HG03103 (cell line): Measurements from ENCODE around the gene COQ10A.
"Not testable (repeated sequence)": the region's sequence is repeated elsewhere in the genome, so short reads cannot be mapped to it uniquely, and the experiment has no call there.

Experiments
- ATAC-seq: cut with Tn5 transposase; IDR thresholded peaks from one replicate; pipeline ENCODE4 v1.9.1; 2021; ENCODE audit warnings: low read depth; ENCODE audit not compliant: unreplicated experiment

Gene COQ10A

DNA sequence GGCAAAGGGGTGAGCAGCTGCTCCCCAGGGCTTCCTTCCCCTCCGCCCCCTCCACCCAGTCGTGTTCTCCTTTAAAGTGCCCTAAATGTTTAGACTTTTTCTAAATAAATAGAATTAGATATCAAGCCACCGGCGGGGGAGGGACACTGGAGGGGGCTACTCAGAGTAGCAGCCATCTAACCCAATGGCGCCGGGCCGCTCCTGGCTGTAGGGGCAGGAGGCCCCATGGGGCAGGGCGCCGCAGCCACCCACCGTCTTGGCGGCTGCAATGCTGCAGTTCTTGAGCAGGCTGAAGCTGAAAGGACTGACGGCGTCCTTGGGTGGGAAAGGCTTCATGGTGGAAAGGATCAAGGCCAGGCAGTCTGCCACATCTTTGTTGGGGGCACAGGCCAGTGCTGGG lies 23.8 kb upstream of the COQ10A start:
- no peak for ATAC-seq

DNA sequence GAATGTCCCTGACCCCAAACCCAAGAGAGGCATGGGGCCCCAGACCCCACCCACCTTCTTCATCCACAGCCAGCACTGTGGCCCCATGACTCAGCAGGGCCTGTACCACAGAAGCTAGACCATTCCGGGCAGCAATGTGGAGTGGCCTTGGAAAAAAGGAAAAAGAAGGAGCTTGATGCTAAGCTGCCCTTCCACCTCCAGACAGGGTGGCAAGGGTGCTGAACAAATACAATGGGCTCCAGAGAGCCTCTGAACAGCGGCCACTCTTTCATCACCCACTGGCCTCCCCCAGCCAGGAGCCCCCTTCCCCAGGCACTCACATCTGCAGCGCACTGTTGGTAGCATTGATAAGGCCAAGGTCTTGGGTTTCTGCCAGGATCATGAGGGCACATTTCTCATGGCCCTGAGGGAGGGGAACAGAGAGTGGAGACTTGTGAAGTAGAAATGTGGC lies 23.0 kb upstream of the COQ10A start:
- no peak for ATAC-seq

GRCh38 chr12:56244494-56244893 lies 22.2 kb upstream of the COQ10A start:
- ATAC-seq, result no peak

DNA sequence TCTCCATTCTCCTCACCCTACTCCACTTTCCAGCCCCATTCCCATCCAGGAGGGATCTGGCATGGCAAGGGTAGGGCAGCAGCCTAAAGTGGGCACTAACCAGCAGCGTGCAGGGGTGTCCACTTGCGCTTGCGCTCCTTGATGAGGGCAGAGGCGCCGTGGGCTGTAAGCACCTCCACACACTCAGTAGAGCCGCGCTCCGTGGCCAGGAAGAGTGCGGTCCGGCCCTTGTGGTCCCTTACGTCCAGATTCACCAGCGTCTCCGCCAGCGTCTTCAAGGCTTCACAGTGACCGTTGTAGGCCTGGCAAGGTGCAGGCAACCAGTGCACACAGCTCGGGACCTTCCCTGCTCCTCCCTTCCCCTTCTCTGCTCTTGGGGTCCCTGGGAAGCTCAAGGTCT lies 18.8 kb upstream of the COQ10A start:
- no peak for ATAC-seq

- no peak for ATAC-seq
Observed at GRCh38 chr12:56248711-56249110, 18.0 kb upstream of the COQ10A start.

DNA sequence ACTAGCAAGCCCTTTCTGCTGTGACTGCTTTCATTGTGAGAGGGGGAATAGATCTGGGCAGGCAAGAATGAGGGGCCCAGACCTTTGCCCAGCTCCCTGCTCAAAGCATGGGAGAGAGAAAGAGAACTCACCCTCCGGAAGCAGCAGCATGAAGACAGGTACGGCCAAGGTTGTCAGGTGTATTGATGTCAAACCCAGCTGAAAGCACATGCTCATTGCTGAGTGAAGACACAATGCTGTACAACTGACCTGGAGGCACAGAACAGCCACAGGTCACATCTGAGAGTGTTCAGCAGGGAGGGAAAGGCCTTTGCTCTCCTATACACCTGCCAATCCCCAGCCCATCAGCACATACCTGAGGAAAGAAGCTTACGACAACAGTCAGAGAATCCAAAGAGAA lies 14.1 kb upstream of the COQ10A start:
- ATAC-seq, result no peak

DNA sequence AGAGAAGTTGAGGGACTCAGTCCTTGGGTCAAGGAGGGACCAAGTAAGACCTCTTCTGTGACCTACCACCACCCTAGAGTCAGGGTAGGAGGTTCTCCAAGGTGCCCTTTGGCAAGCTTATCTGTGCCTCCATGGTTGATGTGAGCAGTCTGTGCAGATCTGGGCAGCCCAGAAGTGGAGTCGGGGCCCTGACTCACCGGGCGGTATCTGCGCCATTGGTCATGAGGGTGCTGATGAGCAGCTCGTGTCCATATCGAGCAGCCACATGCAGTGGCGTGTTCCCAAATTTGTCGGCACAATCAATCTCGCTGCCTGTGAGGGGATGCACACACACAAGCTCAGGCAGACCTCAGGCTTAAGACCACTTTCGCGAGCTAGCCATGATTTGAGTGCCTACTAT lies 13.7 kb upstream of the COQ10A start:
- ATAC-seq, result no peak

GRCh38 chr12:56255671-56256070 lies 11.1 kb upstream of the COQ10A start:
- no peak for ATAC-seq

GRCh38 chr12:56256326-56256960 lies 10.3 kb upstream of the COQ10A start:
- ATAC-seq, result no peak

DNA sequence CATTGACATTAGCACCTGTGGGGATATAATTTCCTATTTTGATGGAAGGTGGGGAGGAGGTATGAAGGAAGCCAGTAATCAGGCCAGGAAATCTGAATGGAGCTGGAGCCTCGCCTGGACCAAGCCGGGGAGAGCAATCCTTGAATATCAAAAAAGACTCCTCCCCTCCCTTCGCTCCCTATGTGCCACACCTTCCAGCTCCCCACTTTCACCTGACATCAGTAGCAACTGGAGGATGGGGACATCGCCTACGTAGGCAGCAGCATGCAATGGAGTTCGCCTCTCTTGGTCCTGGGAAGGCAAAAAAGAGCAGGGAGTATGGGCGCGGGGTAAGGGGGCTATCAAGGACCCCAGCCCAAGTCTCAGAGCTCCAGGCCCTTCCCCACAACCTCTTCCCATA lies 9.7 kb upstream of the COQ10A start:
- ATAC-seq, result no peak

GRCh38 chr12:56257491-56258067 lies 9.2 kb upstream of the COQ10A start:
- ATAC-seq, result no peak

DNA sequence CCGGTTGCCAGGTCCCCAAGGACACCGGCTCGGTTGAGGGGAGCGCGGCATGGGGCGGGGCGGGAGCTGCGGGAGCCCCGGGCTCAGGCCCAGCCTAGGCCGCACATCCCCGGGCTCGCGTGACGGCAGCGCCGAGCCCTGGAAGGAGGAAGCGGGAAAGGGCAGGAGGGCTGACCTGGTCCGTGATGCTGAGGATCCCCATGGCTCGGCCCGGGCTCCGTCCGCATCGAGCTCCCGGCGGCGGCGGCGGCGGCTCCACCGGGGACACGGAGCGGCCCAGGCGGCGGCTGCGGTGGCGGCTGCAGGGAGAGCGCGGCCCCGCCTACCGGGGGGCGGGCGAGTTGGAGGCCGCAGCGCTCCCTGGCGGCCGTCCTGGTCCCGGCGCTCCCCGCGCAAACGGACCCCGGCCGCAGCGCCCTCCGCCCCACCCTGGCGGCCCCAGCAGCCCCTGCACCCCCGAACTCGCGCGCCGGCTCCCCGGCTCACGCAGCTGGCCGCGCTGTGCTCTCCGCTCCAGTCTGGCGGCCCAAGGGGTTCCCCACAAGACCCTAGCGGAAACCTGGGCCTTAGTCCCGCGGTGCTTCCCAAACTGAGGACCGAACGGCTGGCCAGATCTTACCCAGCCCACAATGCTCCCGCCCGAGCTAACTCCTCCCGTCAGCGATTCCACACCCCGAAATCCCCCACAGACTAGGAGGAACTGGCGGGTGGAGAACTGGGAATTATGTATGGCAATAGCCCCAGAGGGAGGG lies 8.5 kb upstream of the COQ10A start, which contains the start of gene ANKRD52:
ANKRD52 (minus strand) TSS at position 317 of the 752 bp plus-strand sequence; CDS start at position 202, 115 bp downstream.
- peak; percentile 85 for ATAC-seq

DNA sequence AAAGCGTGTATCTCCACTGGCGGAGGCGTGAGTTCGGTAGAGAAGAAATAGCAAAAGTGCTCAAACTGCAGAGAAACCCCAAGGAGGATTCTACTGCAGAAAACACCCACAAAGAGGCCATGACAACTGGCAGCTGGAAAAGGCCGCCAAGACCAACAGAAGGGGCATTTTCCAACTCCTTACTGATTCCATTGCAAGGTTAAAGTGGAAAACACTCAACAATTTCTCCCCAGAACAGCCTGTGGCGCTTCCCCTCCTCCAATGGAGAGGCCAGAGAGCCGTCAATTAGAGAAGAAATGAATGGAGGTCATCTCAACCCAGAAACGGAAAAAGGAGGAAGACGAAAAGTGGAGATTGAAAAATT lies 7.9 kb upstream of the COQ10A start:
- no peak for ATAC-seq

DNA sequence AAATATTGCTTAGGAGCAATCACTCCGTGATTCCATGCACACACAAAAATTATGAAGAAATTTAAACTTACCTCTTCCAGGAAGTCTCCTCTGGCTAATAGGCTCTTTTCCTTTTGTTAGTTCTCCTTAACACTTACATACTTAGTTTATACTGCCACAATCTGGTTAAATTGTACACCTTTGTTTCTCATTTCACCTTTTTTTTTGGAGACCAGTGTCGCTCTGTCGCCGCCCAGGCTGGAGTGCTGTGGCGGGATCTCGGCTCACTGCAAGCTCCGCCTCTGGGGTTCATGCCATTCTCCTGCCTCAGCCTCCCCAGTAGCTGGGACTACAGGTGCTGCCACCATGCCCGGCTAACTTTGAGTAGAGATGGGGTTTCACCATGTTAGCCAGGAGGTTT lies 6.4 kb upstream of the COQ10A start:
- no peak for ATAC-seq

DNA sequence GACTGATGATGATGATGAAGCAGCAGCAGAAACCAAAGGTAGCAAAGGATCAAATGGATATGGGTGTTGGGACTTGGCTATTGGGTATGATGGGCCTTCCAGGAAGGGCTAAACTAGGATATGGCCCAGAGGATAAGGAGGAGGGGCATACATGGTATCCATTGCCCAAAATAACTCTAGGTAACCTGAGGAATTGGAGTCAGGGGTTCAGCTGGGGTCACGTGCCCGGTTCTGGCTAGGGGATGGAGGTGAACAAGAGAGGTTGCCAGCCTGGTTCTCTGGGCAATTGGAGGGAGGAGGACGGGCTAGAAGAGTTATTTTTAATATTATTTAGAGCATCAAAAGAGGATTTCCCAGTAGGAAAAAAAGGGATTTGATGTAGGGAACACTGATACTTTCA lies 5.8 kb upstream of the COQ10A start:
- no peak for ATAC-seq

GRCh38 chr12:56261503-56262232 lies 5.1 kb upstream of the COQ10A start:
- no peak for ATAC-seq

DNA sequence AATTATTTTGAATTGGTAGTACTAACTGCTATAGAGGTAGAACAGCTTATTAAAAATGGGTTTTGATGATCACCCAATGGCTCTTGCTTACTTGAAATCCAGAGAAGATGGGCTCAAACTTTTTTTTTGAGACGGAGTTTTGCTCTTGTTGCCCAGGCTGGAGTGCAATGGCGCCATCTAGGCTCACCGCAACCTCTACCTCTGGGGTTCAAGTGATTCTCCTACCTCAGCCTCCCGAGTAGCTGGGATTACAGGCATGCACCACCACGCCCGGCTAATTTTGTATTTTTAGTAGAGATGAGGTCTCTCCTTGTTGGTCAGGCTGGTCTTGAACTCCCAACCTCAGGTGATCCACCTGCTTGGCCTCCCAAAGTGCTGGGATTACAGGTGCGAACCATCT lies 3.8 kb upstream of the COQ10A start:
- not testable (repeated sequence) for ATAC-seq

DNA sequence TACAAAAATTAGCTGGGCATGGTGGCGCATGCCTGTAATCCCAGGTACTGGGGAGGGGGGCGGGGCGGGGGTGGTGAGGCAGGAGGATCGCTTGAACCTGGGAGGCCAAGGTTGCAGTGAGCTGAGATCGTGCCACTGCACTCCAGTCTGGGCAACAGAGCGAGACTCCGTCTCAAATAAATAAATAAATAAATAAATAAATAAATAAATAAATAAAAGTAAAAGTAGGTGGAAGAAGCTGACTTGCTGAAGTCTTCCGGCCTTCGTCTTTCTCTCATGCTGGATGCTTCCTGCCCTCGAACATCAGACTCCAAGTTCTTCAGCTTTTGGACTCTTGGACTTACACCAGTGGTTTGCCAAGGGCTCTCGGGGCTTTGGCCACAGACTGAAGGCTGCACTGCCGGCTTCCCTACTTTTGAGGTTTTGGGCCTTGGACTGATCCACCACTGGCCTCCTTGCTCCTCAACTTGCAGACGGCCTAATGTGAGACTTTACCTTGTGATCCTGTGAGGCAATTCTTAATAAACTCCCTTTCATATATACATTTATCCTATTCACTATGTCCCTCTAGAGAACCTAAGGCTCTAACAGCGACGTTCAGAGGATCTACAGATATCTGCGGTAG lies 562 bp upstream of the COQ10A start:
- ATAC-seq, result not testable (repeated sequence)

DNA sequence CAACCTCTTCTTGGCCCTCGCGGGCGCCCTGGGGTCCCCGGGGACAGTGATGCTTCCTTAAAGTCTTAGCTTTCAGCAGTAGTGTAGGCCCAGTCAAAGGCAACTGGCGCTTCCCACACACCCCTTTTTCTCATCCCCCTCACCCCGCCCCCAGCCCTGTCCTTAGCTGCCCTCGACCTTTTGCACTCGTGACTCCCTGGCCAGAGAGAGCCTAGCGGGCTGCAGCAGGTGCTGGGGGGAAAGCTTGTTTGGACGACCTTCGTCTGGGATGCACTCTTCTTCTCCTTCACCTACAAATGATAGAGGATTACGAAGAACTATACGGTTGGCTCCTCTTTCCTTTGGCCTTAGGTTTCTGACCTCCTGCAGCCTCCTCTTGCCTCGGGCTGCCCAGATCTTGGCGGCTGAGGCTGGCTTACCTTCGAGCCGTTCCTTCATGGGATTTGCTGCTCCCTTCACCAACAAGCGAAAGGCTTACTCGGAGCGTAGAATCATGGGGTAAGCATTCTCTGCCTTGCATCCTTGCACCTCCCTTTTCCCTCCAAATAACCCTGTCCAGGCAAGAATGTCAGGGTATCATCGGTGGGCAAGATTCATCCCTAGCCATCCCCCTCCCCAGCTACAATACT lies 815 bp downstream of the COQ10A start:
- peak; percentile 12 for ATAC-seq

DNA sequence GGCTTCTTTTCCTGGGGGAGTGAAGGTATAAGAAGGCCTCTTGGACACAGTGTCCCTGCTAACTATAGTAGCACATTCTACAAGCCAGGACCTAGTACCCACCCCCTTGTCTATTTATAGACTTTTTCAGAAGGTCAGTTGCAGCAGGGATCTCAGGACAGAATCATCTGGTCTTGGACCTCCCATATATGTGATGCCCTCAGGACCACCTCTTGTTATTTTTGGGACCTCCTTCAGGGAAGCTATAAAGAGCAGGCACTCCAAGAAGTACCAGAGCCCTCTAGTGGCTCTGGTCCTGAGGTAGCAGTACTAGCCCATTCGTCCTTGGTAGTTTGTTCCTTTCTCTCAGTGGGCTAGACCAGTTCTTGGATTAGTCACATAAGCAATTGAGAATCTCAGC lies 4.3 kb downstream of the COQ10A start:
- ATAC-seq, result no peak
